GM19463 (cell line): ENCODE results near the gene MOB4.
A peak's percentile ranks its signal among the peaks of the same experiment; 100 is the strongest.
"Not testable (repeated sequence)": the region's sequence is repeated elsewhere in the genome, so short reads cannot be mapped to it uniquely, and the experiment has no call there.

Source experiments
- ATAC-seq: cut with Tn5 transposase; IDR thresholded peaks from one replicate; pipeline ENCODE4 v1.9.1; 2021; ENCODE audit warnings: mild to moderate bottlenecking, moderate library complexity; ENCODE audit not compliant: unreplicated experiment

MOB4 gene

GRCh38 chr2:197587255-197587654 lies 71.4 kb downstream of the MOB4 start:
- ATAC-seq = not testable (repeated sequence)

GRCh38 chr2:197591339-197592072 lies 75.6 kb downstream of the MOB4 start:
- ATAC-seq = no peak

GRCh38 chr2:197596766-197597165 lies 80.9 kb downstream of the MOB4 start:
- no peak for ATAC-seq

- ATAC-seq = no peak
Observed at GRCh38 chr2:197597166-197597565, 81.3 kb downstream of the MOB4 start.

GRCh38 chr2:197598450-197598849 lies 82.6 kb downstream of the MOB4 start:
- ATAC-seq = no peak

- ATAC-seq = peak; percentile 59
Observed at GRCh38 chr2:197599285-197599965, 83.6 kb downstream of the MOB4 start.

- no peak for ATAC-seq
Observed at GRCh38 chr2:197600306-197600705, 84.4 kb downstream of the MOB4 start.

GRCh38 chr2:197601726-197602125 lies 85.9 kb downstream of the MOB4 start:
- no peak for ATAC-seq
